ENCODE measurements around the gene LPAR3.
A peak's percentile ranks its signal among the peaks of the same experiment; 100 is the strongest.

Gene LPAR3

DNA sequence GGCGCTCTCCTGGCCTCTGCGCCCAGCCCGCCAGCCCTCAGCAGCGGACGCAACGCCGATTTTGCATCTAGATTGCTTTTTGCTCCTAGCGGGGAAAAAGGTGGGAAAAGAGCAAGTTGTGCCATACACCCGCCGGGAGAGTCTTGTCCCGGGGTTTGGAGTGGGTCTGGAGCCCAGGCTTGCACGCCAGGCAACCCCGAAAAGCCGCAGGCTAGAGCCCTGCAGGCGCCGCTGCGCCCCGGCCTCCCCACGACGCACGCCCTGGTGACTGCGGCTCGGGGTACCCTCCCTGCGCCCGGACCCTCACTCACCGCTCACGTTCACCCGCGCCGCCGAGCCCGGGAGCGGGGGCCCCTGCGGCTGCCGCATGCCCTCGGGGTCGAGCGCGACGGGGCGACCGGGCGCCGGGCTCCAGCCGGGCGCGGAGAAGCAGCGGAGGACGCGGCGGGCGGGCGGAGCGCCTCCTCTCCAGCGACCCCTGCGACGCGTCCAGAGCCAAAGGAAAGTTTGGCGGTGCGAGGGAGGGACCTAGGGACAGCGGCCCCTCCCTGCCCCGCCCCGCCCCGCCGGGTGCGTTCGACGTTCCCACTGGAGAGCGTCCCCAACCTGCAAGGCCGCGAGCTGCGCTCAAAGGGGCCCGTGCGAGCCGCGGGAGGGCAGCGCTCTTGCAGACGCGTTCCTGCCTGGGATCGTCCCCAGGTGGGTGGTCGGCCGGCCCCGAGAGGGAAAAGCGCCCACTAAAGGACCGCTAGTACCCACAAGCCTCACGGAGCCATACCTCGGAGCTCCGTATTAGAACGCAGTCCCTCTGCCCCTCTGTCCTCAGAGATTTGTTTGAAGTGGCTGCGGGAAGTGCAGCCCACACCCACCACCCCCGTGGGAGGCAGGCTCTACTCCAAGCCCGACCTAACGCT, at the start of gene LPAR3:
LPAR3 (minus strand) TSS at position 502 of the 914 bp plus-strand sequence. CDS start 27,086 bp downstream, outside the sequence.
- Histone ChIP-seq H3K9me3 (no peaks in the 10 kb centered on the region), H3K36me3 (no peaks in the 10 kb centered on the region), H3K4me3 (peak within 1 kb of the TSS in 1 of 2 donors; percentile 13), H3K4me1 (peaks cover 0 to 11% (median 7%) of the 10 kb centered on the region in 4 donors), H3K27me3 (peaks cover 0 to 39% of the 10 kb centered on the region in 2 donors), H3K27ac (no peak within 1 kb of the TSS)
- DNase-seq = no peak
- TF ChIP-seq, protein P1, sequence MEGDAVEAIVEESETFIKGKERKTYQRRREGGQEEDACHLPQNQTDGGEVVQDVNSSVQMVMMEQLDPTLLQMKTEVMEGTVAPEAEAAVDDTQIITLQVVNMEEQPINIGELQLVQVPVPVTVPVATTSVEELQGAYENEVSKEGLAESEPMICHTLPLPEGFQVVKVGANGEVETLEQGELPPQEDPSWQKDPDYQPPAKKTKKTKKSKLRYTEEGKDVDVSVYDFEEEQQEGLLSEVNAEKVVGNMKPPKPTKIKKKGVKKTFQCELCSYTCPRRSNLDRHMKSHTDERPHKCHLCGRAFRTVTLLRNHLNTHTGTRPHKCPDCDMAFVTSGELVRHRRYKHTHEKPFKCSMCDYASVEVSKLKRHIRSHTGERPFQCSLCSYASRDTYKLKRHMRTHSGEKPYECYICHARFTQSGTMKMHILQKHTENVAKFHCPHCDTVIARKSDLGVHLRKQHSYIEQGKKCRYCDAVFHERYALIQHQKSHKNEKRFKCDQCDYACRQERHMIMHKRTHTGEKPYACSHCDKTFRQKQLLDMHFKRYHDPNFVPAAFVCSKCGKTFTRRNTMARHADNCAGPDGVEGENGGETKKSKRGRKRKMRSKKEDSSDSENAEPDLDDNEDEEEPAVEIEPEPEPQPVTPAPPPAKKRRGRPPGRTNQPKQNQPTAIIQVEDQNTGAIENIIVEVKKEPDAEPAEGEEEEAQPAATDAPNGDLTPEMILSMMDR (IDR thresholded peaks at IDR 0.05) = no peak
- intact Hi-C loops (cut with DNase I; ENCODE audit: low total_unique reads) = no loop called here

GRCh38 chr1:84941843-84942242, 48.8 kb upstream of the LPAR3 start:
- no peaks in the 10 kb centered on the region for H3K9me3 ChIP-seq
- DNase-seq = no peak
- intact Hi-C loops (cut with DNase I; ENCODE audit: low total_unique reads) = no loop called here
- TF ChIP-seq, protein P1 (IDR thresholded peaks at IDR 0.05) = no peak
- no peaks in the 10 kb centered on the region for H3K27me3 ChIP-seq
- H3K4me1 ChIP-seq = peaks cover 0 to 12% (median 6%) of the 10 kb centered on the region in 4 donors
- no peak overlapping the region for H3K27ac ChIP-seq
- no peaks in the 10 kb centered on the region for H3K36me3 ChIP-seq
- H3K4me3 ChIP-seq = no peak overlapping the region

- H3K27ac ChIP-seq = no peak overlapping the region
- intact Hi-C loops (cut with DNase I; ENCODE audit: low total_unique reads) = no loop called here
- no peaks in the 10 kb centered on the region for H3K9me3 ChIP-seq
- no peak for DNase-seq
- no peaks in the 10 kb centered on the region for H3K36me3 ChIP-seq
- H3K27me3 ChIP-seq = no peaks in the 10 kb centered on the region
- peaks cover 0 to 6% (median 4%) of the 10 kb centered on the region in 4 donors for H3K4me1 ChIP-seq
- no peak overlapping the region for H3K4me3 ChIP-seq
- TF ChIP-seq, protein P1 (IDR thresholded peaks at IDR 0.05) = no peak
Measured at GRCh38 chr1:84940481-84940880, 47.5 kb upstream of the LPAR3 start.

- DNase-seq = no peak
- TF ChIP-seq, protein P1 (IDR thresholded peaks at IDR 0.05) = no peak
- Histone ChIP-seq H3K36me3 (no peaks in the 10 kb centered on the region), H3K9me3 (no peaks in the 10 kb centered on the region), H3K4me3 (no peak overlapping the region), H3K27ac (no peak overlapping the region), H3K27me3 (no peaks in the 10 kb centered on the region), H3K4me1 (peaks cover 0 to 5% (median 3%) of the 10 kb centered on the region in 4 donors)
- intact Hi-C loops (cut with DNase I; ENCODE audit: low total_unique reads) = no loop called here
Measured at GRCh38 chr1:84939761-84940160, 46.8 kb upstream of the LPAR3 start.

- Histone ChIP-seq H3K4me1 (peaks cover 0 to 5% (median 2%) of the 10 kb centered on the region in 4 donors), H3K27me3 (no peaks in the 10 kb centered on the region), H3K4me3 (no peak overlapping the region), H3K9me3 (no peaks in the 10 kb centered on the region), H3K36me3 (no peaks in the 10 kb centered on the region), H3K27ac (no peak overlapping the region)
- DNase-seq = no peak
- intact Hi-C loops (cut with DNase I; ENCODE audit: low total_unique reads) = no loop called here
- TF ChIP-seq, protein P1 (IDR thresholded peaks at IDR 0.05) = no peak
Measured at GRCh38 chr1:84939151-84939550, 46.1 kb upstream of the LPAR3 start.

Measured in tibial artery (tissue), 4 donors.